ENCODE data around the gene GZF1.
A peak's percentile ranks its signal among the peaks of the same experiment; 100 is the strongest.

GZF1 gene

GRCh38 chr20:23410916-23411695, 49.1 kb downstream of the GZF1 start:
- no peak for DNase-seq

- DNase-seq: no peak
These were observed 50.0 kb downstream of the GZF1 start for GRCh38 chr20:23412026-23412425.

- DNase-seq: no peak
These were observed 52.0 kb downstream of the GZF1 start for GRCh38 chr20:23413862-23414422.

- no peak for DNase-seq
These were observed 52.7 kb downstream of the GZF1 start for GRCh38 chr20:23414526-23415188.

GRCh38 chr20:23415555-23415954, 53.6 kb downstream of the GZF1 start:
- DNase-seq: no peak

- no peak for DNase-seq
These were observed 54.1 kb downstream of the GZF1 start for GRCh38 chr20:23415959-23416583.

GRCh38 chr20:23417861-23418260, 55.9 kb downstream of the GZF1 start:
- DNase-seq: no peak

- DNase-seq: no peak
These were observed 57.6 kb downstream of the GZF1 start for GRCh38 chr20:23419657-23419994.

- DNase-seq: no peak
These were observed 58.3 kb downstream of the GZF1 start for GRCh38 chr20:23419995-23420901.

GRCh38 chr20:23420943-23421931, 59.3 kb downstream of the GZF1 start, which contains the start of gene NAPB:
NAPB (minus strand) TSS chr20:23421488; CDS start chr20:23421402, 86 bp downstream.
- peak; percentile 24 to 76 for DNase-seq

Measured in cerebellar nuclear complex (tissue), 1 donor.